NCI-H524 (cell line): ENCODE measurements around the gene GREB1.
"Not testable (repeated sequence)": the region's sequence is repeated elsewhere in the genome, so short reads cannot be mapped to it uniquely, and the experiment has no call there.

Experiments
- DNase-seq, 2 experiments: peaks; one replicate each; lab custom pipeline; 2025; lab: John Stamatoyannopoulos, UW

GREB1 gene

GRCh38 chr2:11639503-11639902 is 105.7 kb downstream of the GREB1 start:
- no peak for DNase-seq

DNA sequence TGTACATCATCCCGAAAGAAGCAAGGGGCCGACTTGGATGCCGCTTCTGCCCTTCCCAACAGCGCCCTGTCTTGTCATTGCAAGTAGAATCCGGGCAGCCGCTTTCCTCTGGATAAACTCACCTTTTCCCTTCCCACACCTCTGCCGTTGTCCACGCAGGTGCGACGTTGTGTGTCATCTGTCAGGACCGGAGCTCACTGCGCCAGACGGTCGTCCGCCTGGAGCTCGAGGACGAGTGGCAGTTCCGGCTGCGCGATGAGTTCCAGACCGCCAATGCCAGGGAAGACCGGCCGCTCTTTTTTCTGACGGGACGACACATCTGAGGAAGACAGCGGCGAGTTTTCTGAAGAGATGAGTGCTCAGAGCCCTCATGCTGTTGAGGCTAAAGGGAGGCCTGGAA is 106.3 kb downstream of the GREB1 start:
- DNase-seq, result no peak

- no peak for DNase-seq
Measured at GRCh38 chr2:11642972-11643371, 109.1 kb downstream of the GREB1 start.

DNA sequence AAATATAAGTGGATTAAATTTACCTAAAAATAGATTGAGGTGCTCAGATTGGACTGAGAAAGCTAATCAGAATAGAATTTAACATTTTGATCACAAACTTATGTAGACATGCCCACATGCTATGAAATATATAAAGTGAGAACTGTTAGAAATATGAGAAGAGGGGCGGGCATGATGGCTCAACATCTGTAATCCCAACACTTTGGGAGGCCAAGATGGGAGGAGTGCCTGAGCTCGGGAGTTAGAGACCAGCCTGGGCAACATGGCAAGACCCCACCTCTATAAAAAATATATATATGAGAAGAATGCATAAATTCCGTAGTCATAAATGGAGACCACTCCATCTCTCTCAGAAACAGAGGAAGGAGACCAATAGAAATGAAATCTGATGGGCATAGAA is 110.4 kb downstream of the GREB1 start:
- no peak for DNase-seq

GRCh38 chr2:11646530-11646929 is 112.7 kb downstream of the GREB1 start:
- DNase-seq, result no peak

- no peak for DNase-seq
Measured at GRCh38 chr2:11647834-11648600, 114.2 kb downstream of the GREB1 start.

DNA sequence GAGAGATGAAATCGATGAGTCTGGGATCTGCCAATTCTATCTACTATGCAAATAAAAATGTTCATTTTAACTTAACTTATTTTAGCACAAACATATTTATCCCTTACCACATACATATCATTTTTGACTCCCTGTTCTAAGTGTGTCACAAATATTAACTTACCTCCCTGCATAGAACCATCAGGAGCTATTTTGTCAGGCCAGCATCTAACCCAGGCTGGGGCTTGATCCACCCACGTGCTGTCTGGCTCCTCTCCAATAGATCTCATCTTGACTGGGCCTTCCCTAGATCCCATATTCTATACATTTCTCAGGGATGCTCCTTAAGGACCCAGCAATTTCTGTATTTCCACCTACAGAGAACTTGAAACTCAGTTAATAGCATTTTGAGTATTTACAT is 115.2 kb downstream of the GREB1 start:
- DNase-seq, result no peak

- no peak for DNase-seq
Measured at GRCh38 chr2:11651856-11652548, 118.2 kb downstream of the GREB1 start.

- DNase-seq, result no peak
Measured at GRCh38 chr2:11652553-11652952, 118.7 kb downstream of the GREB1 start.

DNA sequence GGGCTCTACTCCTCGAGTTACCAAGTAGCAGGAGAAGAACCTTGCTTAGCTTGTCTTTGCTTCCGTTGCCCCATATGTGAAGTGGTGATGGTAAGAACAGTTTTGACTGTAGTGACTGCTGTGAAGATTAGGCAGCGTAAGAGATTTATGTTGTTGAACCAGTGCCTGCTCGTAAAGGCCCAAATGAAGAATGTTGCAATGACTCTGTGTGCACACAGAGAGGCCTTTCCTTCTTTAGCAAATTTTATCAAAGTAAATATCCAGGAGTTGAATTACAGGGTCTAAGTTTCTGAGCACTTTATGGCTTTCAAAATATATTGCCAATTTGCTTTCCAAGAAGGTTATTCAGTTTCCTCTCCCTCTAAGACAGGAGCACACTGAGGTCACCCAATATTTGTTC is 121.7 kb downstream of the GREB1 start:
- DNase-seq, result no peak

DNA sequence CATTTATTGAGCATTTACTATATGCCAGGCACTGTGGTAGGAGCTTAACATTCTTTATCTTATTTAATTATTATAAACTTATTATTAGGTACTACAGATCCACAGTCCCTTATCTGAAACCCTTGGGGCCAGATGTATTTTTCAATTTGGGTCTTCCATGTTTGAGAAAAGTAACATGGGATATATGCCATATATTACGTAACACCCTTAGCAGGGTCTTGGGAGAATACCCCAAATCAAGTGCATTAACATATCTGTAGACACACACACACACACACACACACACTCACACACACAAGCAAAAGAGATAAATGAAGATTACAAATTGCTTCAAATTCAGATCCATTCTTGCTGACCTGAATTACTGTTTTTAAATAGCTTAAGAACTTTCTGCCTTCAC is 122.4 kb downstream of the GREB1 start:
- no peak for DNase-seq

- no peak for DNase-seq
Measured at GRCh38 chr2:11656671-11657101, 122.8 kb downstream of the GREB1 start.

DNA sequence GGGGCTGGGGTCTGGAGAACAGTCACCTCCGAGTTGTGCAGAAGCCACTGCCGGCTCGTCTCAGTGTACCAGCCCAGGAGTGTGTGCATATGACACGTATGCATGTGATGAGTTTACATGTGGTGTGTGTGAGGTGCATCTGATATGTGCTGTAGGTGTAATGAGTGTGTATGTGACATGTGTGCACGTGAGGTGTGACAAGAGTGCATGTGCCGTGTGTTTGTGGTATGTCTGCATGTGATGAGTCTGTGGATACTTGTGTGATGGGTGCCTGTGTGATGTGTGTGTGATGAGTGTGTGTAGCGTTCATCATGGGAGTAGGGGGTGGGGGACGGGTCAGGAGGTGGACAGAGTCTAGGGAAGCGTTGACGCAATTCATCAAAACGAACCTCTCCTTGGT is 123.3 kb downstream of the GREB1 start:
- DNase-seq, result no peak

DNA sequence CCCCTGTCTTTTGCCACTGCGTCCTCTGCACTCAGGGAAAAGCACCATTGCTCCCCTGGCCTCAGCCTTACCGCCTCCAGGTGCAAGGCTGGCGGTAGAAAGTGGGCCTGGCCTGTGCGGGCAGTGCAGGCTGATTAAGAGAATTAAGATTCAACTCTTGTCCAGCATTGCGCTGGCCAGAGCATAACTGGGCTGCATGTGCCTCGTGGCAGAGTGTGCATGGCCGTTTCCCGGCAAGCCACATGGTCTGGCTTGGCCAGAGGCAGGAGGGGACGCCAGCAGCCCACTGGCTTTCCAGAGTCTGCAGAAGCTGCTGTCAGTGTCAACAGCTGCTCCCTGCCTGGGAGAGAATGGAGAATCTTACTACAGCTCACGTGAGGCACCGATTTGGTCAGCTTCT is 123.8 kb downstream of the GREB1 start:
- DNase-seq, result no peak

GRCh38 chr2:11658208-11659114 is 124.6 kb downstream of the GREB1 start:
- DNase-seq, result no peak

- DNase-seq, result no peak
Measured at GRCh38 chr2:11659115-11659475, 125.2 kb downstream of the GREB1 start.

DNA sequence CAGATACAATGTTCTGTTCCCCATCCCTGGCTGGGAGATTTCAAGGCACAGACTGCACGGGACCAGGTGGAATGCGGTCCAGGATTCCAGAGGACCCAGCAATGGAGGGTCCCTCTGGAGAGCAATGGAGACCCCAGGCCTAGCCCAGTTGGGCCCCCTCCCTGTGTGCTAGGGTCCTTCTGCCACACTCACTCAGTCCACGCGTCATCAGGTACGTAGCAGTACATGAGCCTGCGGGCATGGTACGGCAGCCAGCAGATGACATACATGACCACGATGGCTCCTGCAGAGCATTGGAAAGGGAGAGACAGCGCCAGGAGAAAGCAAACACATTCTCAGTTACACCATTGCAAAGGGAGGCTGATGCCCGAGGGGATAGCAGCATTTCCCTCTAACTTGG is 126.0 kb downstream of the GREB1 start:
- no peak for DNase-seq

DNA sequence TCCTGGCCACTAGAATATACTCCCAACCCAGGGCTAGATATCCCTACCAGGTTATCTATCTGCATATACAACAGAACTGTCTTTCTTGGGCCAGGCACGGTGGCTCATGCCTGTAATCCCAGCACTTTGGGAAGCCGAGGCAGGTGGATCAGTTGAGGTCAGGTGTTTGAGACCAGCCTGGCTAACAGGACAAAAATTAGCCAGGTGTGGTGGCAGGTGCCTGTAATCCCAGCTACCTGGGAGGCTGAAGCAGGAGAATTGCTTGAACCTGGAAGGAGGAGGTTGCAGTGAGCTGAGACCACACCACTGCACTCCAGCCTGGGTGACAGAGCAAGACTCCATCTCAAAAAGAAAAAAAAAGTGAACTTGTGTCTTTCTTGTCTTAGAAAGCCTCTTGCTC is 126.6 kb downstream of the GREB1 start:
- DNase-seq, result not testable (repeated sequence)

GRCh38 chr2:11661891-11662435 is 128.1 kb downstream of the GREB1 start:
- DNase-seq, result no peak

DNA sequence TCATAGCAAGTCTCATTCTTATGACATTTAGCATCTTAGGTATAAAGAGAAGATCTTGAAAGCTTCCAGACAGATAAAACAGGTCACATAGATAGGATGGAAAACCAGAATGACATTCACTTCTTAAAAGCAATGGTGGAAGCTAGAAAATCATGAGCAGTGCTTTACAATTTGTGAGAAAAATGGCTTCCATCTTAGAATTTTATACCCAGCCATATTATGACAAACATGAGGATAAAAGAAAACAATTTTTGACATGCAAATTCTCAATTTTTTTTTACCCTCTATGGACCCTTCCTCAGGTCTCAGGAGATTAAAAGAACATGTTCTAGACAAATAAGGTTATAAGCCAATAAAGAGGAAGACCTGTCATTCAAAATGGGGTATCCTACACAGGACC is 129.0 kb downstream of the GREB1 start:
- no peak for DNase-seq

DNA sequence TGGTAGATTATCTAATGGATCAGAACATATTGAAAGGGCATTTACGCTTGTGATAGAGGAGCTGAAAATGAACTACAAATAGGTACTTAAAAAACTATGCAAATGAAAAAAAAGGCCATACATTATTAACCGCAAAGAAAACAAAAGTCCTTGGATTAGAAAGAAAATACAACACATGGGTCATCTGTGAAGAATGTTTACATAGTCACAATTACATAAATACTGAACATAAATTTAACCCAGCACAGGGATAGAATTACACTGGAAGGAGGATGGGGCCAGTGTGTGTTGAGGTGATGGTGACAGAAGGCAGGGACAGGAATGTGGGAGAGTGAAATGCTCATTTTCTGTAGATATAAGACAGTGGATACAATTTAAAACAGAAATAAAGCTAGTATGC is 129.6 kb downstream of the GREB1 start:
- DNase-seq, result no peak

- no peak for DNase-seq
Measured at GRCh38 chr2:11665028-11665427, 131.2 kb downstream of the GREB1 start.
